ENCODE measurements around the gene MAN2B2. TPM values are rescaled to one million over a fixed set of nuclear protein-coding genes. Genes with fewer than 3 reads are reported as not detected.
A peak's percentile ranks its signal among the peaks of the same experiment; 100 is the strongest.

The MAN2B2 gene
- total and polyA plus RNA-seq, 9 of the 15 experiments (the other 6 are each of a cell fraction or from before 2014, with no cell fraction given): 0.21 to 8.8 (median 3.7) TPM

DNA sequence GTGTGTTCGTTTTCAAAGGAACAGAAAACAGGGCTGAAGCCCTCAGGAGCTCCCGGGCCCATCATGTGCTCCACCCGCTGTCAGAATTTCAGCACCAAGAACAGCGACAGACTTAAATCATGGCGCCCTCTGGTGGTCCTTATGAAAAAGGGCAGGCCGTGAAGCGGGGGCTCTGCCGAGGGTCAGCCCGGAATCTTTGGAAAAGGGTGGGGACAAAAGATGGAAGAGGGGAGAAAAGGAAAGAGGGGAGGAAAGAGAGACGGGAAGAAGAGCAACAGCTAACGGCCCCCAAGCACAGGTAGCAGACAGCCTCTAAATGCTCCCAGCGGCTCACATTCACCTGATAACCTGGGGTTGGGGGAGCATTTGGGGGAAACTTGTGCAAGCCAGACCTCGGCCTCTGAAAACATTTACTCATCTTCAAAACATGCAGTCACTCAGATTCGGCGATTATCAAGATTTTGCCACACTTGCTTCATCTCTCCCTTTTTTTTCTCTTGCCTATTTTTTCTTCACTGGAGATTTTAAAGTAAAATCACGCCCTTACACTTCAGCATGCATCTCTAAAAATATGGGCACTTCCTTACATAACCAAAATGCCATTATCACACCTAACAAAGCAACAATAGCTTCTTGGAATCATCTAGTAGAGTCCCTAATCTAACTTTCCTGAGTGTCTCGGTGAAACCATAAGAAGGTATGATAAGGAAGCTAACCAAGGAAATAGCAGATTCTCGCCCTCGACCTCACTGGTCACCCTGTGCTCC is 28.1 kb upstream of the MAN2B2 start (continued):
- no peak for TF ChIP-seq ELF2 (CRISPR knock-in tag; IDR thresholded peaks at IDR 0.05)
- TF ChIP-seq TBL1XR1 (IDR thresholded peaks at IDR 0.05; ENCODE audit: low read length in 2 of 2): no peak
- peak; percentile 46 to 69 for TF ChIP-seq MNT (conservative IDR thresholded peaks at IDR 0.05)
- peak; percentile 54 for TF ChIP-seq CXXC5 (CRISPR knock-in tag; IDR thresholded peaks at IDR 0.05)
- 0 out of 2 replicates have a peak, but pooled peaks have one; percentile 41 for TF ChIP-seq ZNF740 (CRISPR knock-in tag; IDR thresholded peaks at IDR 0.05)
- TF ChIP-seq ZNF740 (tag; IDR thresholded peaks at IDR 0.05): no peak
- TF ChIP-seq, protein P1, sequence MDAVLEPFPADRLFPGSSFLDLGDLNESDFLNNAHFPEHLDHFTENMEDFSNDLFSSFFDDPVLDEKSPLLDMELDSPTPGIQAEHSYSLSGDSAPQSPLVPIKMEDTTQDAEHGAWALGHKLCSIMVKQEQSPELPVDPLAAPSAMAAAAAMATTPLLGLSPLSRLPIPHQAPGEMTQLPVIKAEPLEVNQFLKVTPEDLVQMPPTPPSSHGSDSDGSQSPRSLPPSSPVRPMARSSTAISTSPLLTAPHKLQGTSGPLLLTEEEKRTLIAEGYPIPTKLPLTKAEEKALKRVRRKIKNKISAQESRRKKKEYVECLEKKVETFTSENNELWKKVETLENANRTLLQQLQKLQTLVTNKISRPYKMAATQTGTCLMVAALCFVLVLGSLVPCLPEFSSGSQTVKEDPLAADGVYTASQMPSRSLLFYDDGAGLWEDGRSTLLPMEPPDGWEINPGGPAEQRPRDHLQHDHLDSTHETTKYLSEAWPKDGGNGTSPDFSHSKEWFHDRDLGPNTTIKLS (IDR thresholded peaks at IDR 0.05; ENCODE audit: borderline replicate concordance, low read depth): no peak
- peak; percentile 42; the same call in 1 of the 2 replicates for TF ChIP-seq HCFC1 (IDR thresholded peaks at IDR 0.05; ENCODE audit: low read depth, low read length)
- TF ChIP-seq RBBP5 (IDR thresholded peaks at IDR 0.05; ENCODE audit: borderline replicate concordance, insufficient read depth, low read length, poor library complexity, severe bottlenecking): no peak
- TF ChIP-seq, protein P2, sequence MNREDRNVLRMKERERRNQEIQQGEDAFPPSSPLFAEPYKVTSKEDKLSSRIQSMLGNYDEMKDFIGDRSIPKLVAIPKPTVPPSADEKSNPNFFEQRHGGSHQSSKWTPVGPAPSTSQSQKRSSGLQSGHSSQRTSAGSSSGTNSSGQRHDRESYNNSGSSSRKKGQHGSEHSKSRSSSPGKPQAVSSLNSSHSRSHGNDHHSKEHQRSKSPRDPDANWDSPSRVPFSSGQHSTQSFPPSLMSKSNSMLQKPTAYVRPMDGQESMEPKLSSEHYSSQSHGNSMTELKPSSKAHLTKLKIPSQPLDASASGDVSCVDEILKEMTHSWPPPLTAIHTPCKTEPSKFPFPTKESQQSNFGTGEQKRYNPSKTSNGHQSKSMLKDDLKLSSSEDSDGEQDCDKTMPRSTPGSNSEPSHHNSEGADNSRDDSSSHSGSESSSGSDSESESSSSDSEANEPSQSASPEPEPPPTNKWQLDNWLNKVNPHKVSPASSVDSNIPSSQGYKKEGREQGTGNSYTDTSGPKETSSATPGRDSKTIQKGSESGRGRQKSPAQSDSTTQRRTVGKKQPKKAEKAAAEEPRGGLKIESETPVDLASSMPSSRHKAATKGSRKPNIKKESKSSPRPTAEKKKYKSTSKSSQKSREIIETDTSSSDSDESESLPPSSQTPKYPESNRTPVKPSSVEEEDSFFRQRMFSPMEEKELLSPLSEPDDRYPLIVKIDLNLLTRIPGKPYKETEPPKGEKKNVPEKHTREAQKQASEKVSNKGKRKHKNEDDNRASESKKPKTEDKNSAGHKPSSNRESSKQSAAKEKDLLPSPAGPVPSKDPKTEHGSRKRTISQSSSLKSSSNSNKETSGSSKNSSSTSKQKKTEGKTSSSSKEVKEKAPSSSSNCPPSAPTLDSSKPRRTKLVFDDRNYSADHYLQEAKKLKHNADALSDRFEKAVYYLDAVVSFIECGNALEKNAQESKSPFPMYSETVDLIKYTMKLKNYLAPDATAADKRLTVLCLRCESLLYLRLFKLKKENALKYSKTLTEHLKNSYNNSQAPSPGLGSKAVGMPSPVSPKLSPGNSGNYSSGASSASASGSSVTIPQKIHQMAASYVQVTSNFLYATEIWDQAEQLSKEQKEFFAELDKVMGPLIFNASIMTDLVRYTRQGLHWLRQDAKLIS (CRISPR knock-in tag; IDR thresholded peaks at IDR 0.05): peak; percentile 75
- no peak for TF ChIP-seq CUX1 (CRISPR knock-in tag; IDR thresholded peaks at IDR 0.05)
- TF ChIP-seq CREM (IDR thresholded peaks at IDR 0.05; ENCODE audit: low read depth): 0 out of 2 replicates have a peak, but pooled peaks have one; percentile 53

Measured in K562 (cell line).